Activated CD8-positive, alpha-beta memory T cell treated with anti-CD3 and anti-CD28 coated beads for 24 hours (primary cell): ENCODE results near the gene DOCK9.
"Not testable (repeated sequence)": the region's sequence is repeated elsewhere in the genome, so short reads cannot be mapped to it uniquely, and the experiment has no call there.

Source experiments
- DNase-seq: peaks from one replicate; pipeline ENCODE4 v3.0.0-alpha.2; 2020

Gene DOCK9

GRCh38 chr13:98819382-98820010 is 158.4 kb downstream of the DOCK9 start:
- no peak for DNase-seq

DNA sequence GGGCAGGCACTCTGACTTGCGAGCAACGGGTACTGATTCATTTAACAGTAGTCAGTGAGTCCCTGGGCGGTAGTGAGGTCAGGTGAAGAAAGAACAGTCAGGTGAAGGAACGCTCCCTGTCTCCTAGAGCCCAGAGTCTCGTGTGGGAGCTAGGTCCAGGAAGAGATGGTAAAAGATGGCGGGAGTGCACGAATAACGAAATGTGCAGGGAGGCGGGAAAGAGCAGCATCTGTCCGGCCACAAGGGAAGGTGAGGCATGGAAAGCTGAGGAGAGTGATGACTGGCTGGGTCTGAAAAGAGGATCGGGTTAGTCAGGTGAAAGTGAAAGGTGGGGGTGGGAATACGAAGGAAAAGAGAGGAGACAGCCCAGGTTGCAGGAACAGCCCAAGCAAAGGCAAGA is 161.5 kb downstream of the DOCK9 start:
- no peak for DNase-seq

DNA sequence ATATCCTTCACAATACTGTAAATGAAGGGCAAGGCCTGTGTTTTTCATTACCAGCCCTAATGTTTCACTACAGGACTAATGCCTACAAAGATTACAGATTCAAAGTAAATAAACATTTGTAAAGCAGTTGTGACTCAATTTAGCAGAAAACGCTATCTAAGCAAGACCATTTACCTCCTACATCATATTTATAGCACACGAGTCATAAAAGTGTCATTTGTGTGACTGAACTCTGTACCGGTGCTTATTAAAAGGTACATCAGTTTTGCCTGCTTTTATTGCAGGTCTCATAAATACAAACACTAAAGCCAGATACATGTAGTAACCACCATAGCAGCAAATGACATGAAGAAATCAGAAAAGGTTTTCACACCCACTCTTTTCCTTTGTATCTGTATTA is 163.9 kb downstream of the DOCK9 start:
- no peak for DNase-seq

DNA sequence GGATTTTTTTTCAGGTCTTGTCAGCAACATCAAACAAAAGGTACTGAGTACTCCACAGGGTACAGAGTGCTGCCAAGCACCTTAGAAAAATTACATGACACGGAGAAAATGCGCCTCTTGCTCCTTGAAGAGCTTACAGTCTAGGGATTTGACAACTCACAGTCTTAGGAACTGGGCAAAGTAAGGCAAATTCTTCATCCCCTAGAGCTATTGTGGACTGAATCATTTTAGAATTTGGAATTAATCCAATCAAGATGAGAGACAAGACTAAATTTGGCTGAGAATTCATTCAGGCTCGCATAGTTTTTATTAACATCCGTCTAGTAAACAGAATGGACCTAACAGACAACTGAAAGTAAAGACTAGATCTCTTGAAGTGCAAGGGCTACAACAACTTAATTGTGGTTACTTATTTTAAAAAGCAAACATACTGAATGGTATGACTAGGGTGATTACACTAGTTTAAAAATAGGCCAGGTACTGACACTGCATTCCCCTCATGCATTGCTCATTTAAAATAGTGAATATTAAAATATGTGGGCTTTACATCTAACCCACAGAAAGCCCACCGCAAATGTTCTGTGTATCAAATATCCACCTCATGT is 165.6 kb downstream of the DOCK9 start:
- DNase-seq, result not testable (repeated sequence)

- DNase-seq, result no peak
Observed at GRCh38 chr13:98810746-98811145, 167.1 kb downstream of the DOCK9 start.

- no peak for DNase-seq
Observed at GRCh38 chr13:98809345-98809777, 168.5 kb downstream of the DOCK9 start.

- no peak for DNase-seq
Observed at GRCh38 chr13:98807774-98808173, 170.1 kb downstream of the DOCK9 start.

DNA sequence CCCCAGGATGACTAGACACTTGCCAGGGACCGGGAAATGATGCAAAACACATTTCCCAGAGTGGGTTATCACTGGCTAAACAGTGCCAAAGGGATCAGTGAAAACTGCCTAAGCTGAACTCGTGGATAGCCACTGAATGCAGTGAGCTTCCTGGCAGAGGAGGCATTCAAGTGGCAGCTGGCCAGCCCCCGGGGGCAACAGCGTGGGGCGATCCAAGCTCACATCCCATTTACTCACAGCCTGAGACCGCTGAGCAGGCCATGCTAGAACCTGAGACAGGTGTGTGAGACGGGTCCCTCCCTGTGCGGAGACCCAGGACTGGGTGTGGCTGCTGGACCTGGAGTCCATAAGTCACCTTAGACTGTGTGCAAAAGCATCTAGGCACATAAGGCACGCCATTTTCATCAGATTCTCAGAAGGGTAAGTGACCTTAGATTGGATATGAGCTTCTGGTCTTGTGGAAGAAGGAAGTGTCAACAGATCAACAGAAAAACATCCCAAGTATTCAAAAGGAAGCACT is 173.5 kb downstream of the DOCK9 start:
- no peak for DNase-seq

DNA sequence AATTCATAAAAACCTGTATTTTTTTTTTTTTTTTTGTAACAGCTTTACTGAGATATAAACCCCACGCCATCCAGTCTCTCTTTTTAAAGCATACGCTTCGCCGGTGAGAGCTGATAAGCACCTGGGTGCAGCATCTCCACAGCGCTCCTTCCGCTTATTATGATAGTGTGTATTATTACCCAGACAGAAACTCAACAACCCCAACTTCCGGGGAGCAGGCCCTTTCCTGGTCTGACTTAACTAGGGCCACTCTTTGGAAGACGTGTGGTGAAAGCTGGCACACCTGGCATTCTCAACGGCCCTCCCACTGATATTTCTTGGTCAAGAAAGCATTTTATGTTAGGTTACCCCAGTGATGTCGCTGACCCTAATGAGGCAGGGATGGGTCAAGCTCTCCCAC is 173.9 kb downstream of the DOCK9 start:
- no peak for DNase-seq

GRCh38 chr13:98803111-98803561 is 174.7 kb downstream of the DOCK9 start:
- no peak for DNase-seq

- no peak for DNase-seq
Observed at GRCh38 chr13:98802559-98802958, 175.3 kb downstream of the DOCK9 start.

GRCh38 chr13:98801626-98802418 is 176.0 kb downstream of the DOCK9 start:
- no peak for DNase-seq

DNA sequence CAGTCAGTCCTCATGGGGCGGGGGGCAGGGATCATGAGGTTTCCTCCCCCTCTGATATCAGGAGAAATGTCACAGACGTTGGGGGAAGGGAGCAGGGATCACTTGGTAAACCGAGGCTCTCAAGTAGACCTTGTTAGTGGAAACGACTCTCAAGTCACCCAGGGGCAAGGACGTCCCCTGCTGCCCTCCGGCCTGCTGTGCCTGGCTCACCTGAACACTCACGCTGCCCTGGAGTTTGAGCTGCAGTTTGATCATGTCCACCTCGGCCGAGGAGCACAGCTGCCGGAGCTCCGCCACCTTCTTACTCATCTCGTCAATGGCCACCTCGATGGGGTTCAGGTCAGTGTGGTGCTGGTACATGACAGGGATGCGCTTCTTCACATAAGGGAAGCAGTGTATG is 177.8 kb downstream of the DOCK9 start:
- DNase-seq, result no peak

DNA sequence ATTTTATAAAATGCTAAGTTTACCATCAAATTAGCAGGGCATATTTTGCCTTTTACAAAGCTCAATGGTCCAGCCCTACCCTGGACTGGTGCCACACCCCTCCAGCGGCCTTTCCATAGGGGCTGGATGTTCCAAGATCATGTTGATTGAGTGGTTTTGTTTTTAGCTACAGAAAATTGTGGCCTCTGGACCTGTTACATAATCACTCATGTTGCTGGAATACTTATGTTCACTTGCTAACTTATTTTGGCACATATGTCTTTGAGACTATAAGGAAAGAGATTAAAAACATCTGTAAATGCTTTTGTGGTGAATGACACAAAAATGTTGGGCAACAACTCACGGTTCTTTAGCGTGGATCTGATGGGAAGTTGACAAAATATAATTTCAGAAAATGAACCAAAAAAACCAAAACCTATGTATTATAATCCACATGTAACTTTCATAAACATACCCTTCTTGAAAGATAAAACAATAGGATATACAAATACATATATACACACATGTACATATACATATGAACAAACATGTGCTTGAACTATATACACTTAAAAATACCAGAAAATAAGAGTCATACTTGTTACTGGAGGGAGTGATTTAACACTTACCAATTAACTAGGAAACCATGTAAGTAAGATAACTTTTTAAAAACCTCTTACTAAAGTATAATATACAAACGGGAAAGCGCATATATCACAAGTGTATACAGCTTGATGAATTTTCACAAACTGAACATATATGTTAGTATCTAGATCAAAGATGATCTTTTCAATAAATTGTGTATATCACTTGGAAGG is 178.8 kb downstream of the DOCK9 start:
- no peak for DNase-seq

- no peak for DNase-seq
Observed at GRCh38 chr13:98797456-98797855, 180.4 kb downstream of the DOCK9 start.

- DNase-seq, result no peak
Observed at GRCh38 chr13:98796798-98797197, 181.1 kb downstream of the DOCK9 start.

DNA sequence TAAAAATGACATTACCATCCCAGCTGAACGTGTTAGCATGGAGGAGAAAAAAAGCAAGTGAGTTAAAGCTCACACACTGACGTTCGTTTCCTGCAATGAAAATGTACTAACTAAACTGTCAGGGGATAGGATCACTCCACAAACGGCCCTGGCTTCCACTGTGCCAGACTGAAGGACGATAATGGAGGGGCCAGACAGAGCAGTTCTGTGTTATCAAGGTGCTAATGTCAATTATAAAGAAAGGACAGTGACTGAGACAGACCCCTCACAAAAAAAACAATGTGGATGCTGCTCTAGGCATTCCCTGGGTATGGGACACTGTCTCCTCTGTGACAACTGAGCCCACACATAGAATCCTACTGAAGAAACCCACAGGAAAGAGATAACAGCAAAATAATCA is 181.7 kb downstream of the DOCK9 start:
- no peak for DNase-seq

DNA sequence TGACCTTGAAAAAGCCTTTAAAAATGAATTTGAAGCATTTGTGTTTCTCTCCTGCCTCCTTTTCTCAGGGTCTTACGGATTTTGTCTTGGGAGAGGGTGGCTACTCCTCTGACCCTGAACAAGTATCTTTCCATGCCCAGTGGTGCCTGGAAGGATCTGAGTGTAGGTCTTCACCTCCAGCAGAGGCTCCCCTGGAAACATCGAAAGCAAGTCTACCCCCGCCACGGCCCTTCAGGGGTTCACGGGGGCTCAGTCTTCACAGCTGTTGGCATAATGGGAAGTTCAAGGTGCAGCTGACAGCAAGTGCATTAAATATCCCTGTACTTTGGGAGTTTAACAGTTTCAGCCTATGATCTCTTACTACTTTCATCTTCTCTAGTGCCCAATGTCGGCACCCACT is 182.6 kb downstream of the DOCK9 start:
- no peak for DNase-seq

GRCh38 chr13:98794498-98794897 is 183.4 kb downstream of the DOCK9 start:
- no peak for DNase-seq

DNA sequence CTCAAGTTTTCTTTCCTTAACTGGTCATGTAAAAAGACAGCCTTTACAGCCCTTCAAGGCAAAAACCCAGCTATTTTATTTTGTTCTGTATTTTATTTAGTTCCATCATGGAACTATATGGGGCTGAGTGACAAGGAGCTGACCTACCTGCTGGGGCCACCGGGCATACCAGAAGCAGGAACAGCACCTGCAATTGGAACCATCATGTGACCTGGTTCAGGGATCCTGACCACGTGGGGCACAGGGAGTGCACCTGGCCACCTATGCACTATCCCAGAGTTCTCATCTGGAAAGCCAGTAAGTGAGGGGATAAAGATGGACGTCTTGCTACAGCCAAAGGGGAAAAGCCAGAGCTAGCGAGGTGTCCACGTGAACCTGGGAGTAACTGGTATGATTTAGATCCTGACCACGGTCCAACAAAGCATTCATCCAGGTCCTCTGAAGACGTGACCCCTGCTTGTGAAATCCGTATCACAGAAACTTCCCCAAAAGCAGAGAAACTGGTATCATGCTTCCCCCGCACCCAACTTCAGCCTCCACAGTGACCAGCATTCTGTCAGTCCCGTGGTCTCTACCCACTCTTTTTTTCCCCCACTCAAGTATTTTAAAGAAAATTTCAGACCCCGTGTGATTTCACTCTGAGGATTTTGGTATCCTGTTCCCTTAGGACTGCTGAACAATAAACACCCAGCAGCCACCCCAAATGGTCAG is 184.9 kb downstream of the DOCK9 start:
- no peak for DNase-seq

- DNase-seq, result no peak
Observed at GRCh38 chr13:98792321-98792720, 185.5 kb downstream of the DOCK9 start.

DNA sequence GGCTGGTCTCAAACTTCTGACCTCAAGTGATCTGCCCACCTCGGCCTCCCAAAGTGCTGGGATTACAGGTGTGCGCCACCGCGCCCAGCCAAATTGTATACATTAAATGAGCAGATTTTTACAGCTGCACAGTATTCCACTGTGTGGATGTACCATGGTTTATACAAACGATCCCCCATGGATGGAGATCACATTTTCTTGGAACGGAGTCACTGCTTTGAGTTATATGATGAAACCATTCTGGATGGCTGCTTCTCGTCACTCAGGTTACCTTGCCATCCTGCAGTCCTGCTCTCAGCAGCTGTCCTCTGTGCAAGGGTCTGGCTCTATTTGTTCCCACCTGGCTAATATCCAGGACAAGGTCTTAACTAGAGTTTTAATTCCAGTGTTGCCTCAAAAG is 186.3 kb downstream of the DOCK9 start:
- DNase-seq, result no peak
